ENCODE measurements around the gene TKTL1. TPM values are rescaled to one million over a fixed set of nuclear protein-coding genes. Genes with fewer than 3 reads are reported as not detected.
A peak's percentile ranks its signal among the peaks of the same experiment; 100 is the strongest.

The TKTL1 gene
- total RNA-seq, 2 experiments from 2014 or later: 1.7 to 2.3 TPM

DNA sequence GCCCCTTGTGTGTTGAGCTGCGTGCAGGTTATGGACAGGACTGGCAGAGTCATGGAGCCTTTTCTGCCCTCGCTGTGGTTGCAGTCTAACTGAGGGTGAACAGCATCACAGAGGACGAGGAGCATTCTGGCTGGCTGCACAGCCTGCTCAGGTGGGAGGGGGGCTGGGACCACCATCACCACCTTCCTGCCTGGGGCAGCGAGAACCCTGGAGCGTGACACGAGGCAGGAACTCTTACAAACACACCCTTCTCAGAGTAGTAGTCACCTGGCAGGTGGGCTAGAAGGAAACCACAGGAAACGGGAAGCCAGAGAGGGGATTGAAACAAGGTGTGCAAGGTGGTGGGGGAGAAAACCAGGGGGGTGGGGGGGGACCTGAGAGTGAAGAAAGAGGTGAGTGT lies 25.6 kb downstream of the TKTL1 start:
- H3K4me3 ChIP-seq (ENCODE audit: low read length): no peak overlapping the region
- H3K27ac Mint-ChIP-seq: no peak overlapping the region
- ATAC-seq (ENCODE audit: poor library complexity): no peak

DNA sequence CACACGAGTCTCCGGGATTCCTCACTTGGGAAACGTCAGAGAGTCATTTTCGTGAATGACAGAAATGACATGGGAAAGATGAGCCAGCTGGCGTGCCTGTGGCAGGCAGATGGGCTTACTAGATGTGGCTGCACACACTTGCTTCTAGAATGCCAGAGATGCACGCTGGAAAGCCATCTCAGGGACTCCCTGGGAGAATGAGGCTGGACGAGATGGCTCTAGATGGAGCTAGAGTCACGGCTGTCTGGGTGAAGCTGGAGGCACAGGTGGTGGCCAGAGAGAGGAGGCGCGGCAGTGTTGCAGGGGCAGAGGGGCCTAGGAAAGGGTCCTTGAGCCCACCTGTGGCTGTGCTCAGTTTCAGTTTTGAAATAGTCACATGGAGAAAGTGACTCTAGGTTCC lies 26.0 kb downstream of the TKTL1 start:
- no peak overlapping the region for H3K27ac ChIP-seq (ENCODE audit: low read depth in 1 of 2, low read length in 2 of 2)
- DNase-seq (peak in 3 of 14 experiments; percentile 28 to 46 (median 43)), ATAC-seq (ENCODE audit: poor library complexity) (no peak)
- TF ChIP-seq, protein P1, sequence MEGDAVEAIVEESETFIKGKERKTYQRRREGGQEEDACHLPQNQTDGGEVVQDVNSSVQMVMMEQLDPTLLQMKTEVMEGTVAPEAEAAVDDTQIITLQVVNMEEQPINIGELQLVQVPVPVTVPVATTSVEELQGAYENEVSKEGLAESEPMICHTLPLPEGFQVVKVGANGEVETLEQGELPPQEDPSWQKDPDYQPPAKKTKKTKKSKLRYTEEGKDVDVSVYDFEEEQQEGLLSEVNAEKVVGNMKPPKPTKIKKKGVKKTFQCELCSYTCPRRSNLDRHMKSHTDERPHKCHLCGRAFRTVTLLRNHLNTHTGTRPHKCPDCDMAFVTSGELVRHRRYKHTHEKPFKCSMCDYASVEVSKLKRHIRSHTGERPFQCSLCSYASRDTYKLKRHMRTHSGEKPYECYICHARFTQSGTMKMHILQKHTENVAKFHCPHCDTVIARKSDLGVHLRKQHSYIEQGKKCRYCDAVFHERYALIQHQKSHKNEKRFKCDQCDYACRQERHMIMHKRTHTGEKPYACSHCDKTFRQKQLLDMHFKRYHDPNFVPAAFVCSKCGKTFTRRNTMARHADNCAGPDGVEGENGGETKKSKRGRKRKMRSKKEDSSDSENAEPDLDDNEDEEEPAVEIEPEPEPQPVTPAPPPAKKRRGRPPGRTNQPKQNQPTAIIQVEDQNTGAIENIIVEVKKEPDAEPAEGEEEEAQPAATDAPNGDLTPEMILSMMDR (IDR thresholded peaks at IDR 0.05): no peak
- intact Hi-C loops (cut with DNase I, micrococcal nuclease): loop anchor here in 1 of 2 experiments (2.0 kb wide), 1 partner anchor 51 kb away; no protein-coding TSS in a partner anchor
- H3K36me3 ChIP-seq (ENCODE audit: insufficient read depth, low read length): no peaks in the 10 kb centered on the region
- Mint-ChIP-seq H3K27me3 (no peaks in the 10 kb centered on the region), H3K9me3 (no peaks in the 10 kb centered on the region), H3K4me3 (peak overlapping the region; percentile 4), H3K4me1 (ENCODE audit: low read depth) (peaks cover 36% of the 10 kb centered on the region), H3K27ac (no peak overlapping the region), H3K36me3 (ENCODE audit: low read depth) (no peaks in the 10 kb centered on the region)
- ChIA-PET CTCF (no interaction called here), POLR2A (no interaction called here)
- peaks cover 44% of the 10 kb centered on the region for H3K4me1 ChIP-seq (ENCODE audit: insufficient read depth, low read length)
- no peaks in the 10 kb centered on the region for H3K9me3 ChIP-seq (ENCODE audit: control insufficient read depth in 1 of 2, insufficient read depth in 1 of 2, low read length in 2 of 2)
- no peaks in the 10 kb centered on the region for H3K27me3 ChIP-seq (ENCODE audit: control insufficient read depth in 1 of 2, insufficient read depth in 2 of 2, low read length in 2 of 2)
- no peak overlapping the region for H3K4me3 ChIP-seq (ENCODE audit: low read length)

More for the DNA sequence above, 25.6 kb downstream of the TKTL1 start:
- Mint-ChIP-seq H3K4me1 (ENCODE audit: low read depth) (peaks cover 32% of the 10 kb centered on the region), H3K9me3 (no peaks in the 10 kb centered on the region), H3K4me3 (no peak overlapping the region), H3K27me3 (no peaks in the 10 kb centered on the region), H3K36me3 (ENCODE audit: low read depth) (no peaks in the 10 kb centered on the region)
- TF ChIP-seq, protein P1 (IDR thresholded peaks at IDR 0.05): no peak
- intact Hi-C loops (cut with DNase I, micrococcal nuclease): loop anchor here in 1 of 2 experiments (2.0 kb wide), 1 partner anchor 52 kb away; no protein-coding TSS in a partner anchor
- Histone ChIP-seq H3K27ac (ENCODE audit: low read depth in 1 of 2, low read length in 2 of 2) (no peak overlapping the region), H3K27me3 (ENCODE audit: control insufficient read depth in 1 of 2, insufficient read depth in 2 of 2, low read length in 2 of 2) (no peaks in the 10 kb centered on the region), H3K4me1 (ENCODE audit: insufficient read depth, low read length) (peaks cover 40% of the 10 kb centered on the region), H3K36me3 (ENCODE audit: insufficient read depth, low read length) (no peaks in the 10 kb centered on the region), H3K9me3 (ENCODE audit: control insufficient read depth in 1 of 2, insufficient read depth in 1 of 2, low read length in 2 of 2) (no peaks in the 10 kb centered on the region)
- peak in 1 of 14 experiments; percentile 12 for DNase-seq
- CTCF ChIA-PET: no interaction called here
- POLR2A ChIA-PET: no interaction called here

DNA sequence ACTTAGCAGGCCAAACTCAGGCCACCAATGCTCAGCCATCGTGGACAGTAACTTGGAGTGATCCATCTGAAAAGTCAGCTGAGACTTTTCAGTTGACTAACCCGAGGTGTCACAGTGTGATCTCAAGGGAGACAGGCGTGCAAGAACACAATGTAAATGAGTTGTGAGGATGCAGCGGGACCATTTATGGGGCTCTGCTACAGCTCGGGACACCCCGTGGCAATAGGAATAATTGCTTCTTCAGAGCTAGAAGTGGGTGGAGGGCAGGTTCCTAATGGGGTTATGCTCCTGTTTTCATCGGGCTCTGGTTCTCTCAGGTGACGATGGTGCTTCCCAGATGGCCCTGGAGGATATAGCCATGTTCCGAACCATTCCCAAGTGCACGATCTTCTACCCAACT lies 27.3 kb downstream of the TKTL1 start:
- H3K4me1 Mint-ChIP-seq (ENCODE audit: low read depth): peaks cover 42% of the 10 kb centered on the region
- no peak overlapping the region for H3K4me3 Mint-ChIP-seq
- CTCF ChIA-PET: no interaction called here
- H3K27me3 Mint-ChIP-seq: no peaks in the 10 kb centered on the region
- Histone ChIP-seq H3K27ac (ENCODE audit: low read depth in 1 of 2, low read length in 2 of 2) (no peak overlapping the region), H3K36me3 (ENCODE audit: insufficient read depth, low read length) (no peaks in the 10 kb centered on the region), H3K4me1 (ENCODE audit: insufficient read depth, low read length) (peaks cover 48% of the 10 kb centered on the region), H3K4me3 (ENCODE audit: low read length) (no peak overlapping the region), H3K9me3 (ENCODE audit: control insufficient read depth in 1 of 2, insufficient read depth in 1 of 2, low read length in 2 of 2) (no peaks in the 10 kb centered on the region), H3K27me3 (ENCODE audit: control insufficient read depth in 1 of 2, insufficient read depth in 2 of 2, low read length in 2 of 2) (no peaks in the 10 kb centered on the region)
- no peak overlapping the region for H3K27ac Mint-ChIP-seq
- DNase-seq: no peak
- H3K36me3 Mint-ChIP-seq (ENCODE audit: low read depth): no peaks in the 10 kb centered on the region
- H3K9me3 Mint-ChIP-seq: no peaks in the 10 kb centered on the region
- ATAC-seq (ENCODE audit: poor library complexity): no peak
- intact Hi-C loops (cut with DNase I, micrococcal nuclease): no loop called here
- TF ChIP-seq, protein P1 (IDR thresholded peaks at IDR 0.05): no peak
- POLR2A ChIA-PET: no interaction called here
